GM23338 (cell line): ENCODE data around the gene OVAAL.

ENCODE experiments used
- CREB1 ChIP-seq: fragments of 250-450 bp; sonication (Bioruptor Pico); IDR thresholded peaks from 2 replicates; pipeline ENCODE4 v1.5.0; 2020; ENCODE audit warnings: low read depth, mild to moderate bottlenecking, moderate library complexity
- EZH2 ChIP-seq: fragments of 200-600 bp; sonication (generic); IDR thresholded peaks from one replicate; pipeline ENCODE4 v1.8.0; 2017; ENCODE audit warnings: antibody characterized with exemption, mild to moderate bottlenecking, low read depth; ENCODE audit not compliant: unreplicated experiment
- EZH2phosphoT487 ChIP-seq: fragments of 200-600 bp; sonication (generic); IDR thresholded peaks from one replicate; pipeline ENCODE4 v1.8.1; 2018; ENCODE audit warnings: antibody characterized with exemption; ENCODE audit not compliant: unreplicated experiment
- JUNB ChIP-seq: IDR thresholded peaks from one replicate; pipeline ENCODE4 v1.6.1; 2016; ENCODE audit warnings: antibody characterized with exemption; ENCODE audit not compliant: unreplicated experiment
- NANOG ChIP-seq: IDR thresholded peaks from 2 replicates; pipeline ENCODE4 v1.6.1; 2016; ENCODE audit warnings: antibody characterized with exemption, borderline replicate concordance
- POLR2AphosphoS5 ChIP-seq: IDR thresholded peaks from 2 replicates; pipeline ENCODE4 v1.6.1; 2016; ENCODE audit warnings: antibody characterized with exemption, low read depth
- STAT1 ChIP-seq: IDR thresholded peaks from one replicate; pipeline ENCODE4 v1.6.1; 2016; ENCODE audit warnings: antibody characterized with exemption; ENCODE audit not compliant: unreplicated experiment
- ZNF114 ChIP-seq: fragments of 250-450 bp; sonication (Bioruptor Pico); IDR thresholded peaks from 2 replicates; pipeline ENCODE4 v1.5.0; 2020; ENCODE audit warnings: mild to moderate bottlenecking, moderate library complexity
- ZNF331 ChIP-seq: fragments of 250-450 bp; sonication (Bioruptor Pico); IDR thresholded peaks from 2 replicates; pipeline ENCODE4 v1.5.0; 2020; ENCODE audit warnings: low read depth, mild to moderate bottlenecking, moderate library complexity
- TF ChIP-seq, protein P1 (sequence below), 2 experiments: fragments of 200-600 bp in 1 of 2; sonication (generic) in 1 of 2; conservative IDR thresholded peaks; 2 replicates each; pipeline versions ENCODE4 v1.5.1 to v1.6.1; 2016 to 2017; ENCODE audit warnings: antibody characterized with exemption in 2 of 2, low read depth in 2 of 2, mild to moderate bottlenecking in 2 of 2, moderate library complexity in 1 of 2
- TF ChIP-seq, protein P2 (sequence below): IDR thresholded peaks from one replicate; pipeline ENCODE4 v1.6.1; 2018; ENCODE audit warnings: antibody characterized with exemption; ENCODE audit not compliant: unreplicated experiment
- TF ChIP-seq, protein P3 (sequence below): fragments of 250-450 bp; sonication (Bioruptor Pico); IDR thresholded peaks from 2 replicates; pipeline ENCODE4 v1.5.0; 2020; ENCODE audit warnings: mild to moderate bottlenecking, moderate library complexity

DNA sequence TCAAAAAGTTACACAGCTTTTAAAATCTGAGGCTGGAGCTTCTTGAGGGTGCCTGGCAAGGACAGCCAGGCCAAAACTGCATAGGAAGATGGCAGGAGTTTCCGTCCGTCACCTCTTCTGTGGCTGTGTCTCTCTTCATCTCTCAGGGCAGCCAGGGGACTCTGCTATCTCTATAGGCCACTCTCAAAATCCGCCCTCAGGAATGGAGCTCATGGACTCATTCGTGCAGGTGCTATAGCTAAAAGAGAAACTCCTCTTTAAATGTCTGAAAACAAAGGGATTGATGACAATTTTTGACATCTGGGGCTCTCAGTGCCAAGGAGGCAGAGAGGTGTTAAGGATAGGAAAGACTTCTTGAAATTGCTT is 27.2 kb downstream of the OVAAL start:
- TF ChIP-seq POLR2AphosphoS5, result no peak
- TF ChIP-seq, protein P1, sequence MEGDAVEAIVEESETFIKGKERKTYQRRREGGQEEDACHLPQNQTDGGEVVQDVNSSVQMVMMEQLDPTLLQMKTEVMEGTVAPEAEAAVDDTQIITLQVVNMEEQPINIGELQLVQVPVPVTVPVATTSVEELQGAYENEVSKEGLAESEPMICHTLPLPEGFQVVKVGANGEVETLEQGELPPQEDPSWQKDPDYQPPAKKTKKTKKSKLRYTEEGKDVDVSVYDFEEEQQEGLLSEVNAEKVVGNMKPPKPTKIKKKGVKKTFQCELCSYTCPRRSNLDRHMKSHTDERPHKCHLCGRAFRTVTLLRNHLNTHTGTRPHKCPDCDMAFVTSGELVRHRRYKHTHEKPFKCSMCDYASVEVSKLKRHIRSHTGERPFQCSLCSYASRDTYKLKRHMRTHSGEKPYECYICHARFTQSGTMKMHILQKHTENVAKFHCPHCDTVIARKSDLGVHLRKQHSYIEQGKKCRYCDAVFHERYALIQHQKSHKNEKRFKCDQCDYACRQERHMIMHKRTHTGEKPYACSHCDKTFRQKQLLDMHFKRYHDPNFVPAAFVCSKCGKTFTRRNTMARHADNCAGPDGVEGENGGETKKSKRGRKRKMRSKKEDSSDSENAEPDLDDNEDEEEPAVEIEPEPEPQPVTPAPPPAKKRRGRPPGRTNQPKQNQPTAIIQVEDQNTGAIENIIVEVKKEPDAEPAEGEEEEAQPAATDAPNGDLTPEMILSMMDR (conservative IDR thresholded peaks at IDR 0.05; ENCODE audit: low read depth in 2 of 2), result no peak
- no peak for TF ChIP-seq EZH2
- TF ChIP-seq ZNF114 (CRISPR knock-in tag), result no peak
- TF ChIP-seq STAT1, result no peak
- no peak for TF ChIP-seq NANOG
- no peak for TF ChIP-seq ZNF331
- no peak for TF ChIP-seq CREB1 (CRISPR knock-in tag)
- TF ChIP-seq EZH2phosphoT487, result no peak
- no peak for TF ChIP-seq JUNB
- TF ChIP-seq, protein P2, sequence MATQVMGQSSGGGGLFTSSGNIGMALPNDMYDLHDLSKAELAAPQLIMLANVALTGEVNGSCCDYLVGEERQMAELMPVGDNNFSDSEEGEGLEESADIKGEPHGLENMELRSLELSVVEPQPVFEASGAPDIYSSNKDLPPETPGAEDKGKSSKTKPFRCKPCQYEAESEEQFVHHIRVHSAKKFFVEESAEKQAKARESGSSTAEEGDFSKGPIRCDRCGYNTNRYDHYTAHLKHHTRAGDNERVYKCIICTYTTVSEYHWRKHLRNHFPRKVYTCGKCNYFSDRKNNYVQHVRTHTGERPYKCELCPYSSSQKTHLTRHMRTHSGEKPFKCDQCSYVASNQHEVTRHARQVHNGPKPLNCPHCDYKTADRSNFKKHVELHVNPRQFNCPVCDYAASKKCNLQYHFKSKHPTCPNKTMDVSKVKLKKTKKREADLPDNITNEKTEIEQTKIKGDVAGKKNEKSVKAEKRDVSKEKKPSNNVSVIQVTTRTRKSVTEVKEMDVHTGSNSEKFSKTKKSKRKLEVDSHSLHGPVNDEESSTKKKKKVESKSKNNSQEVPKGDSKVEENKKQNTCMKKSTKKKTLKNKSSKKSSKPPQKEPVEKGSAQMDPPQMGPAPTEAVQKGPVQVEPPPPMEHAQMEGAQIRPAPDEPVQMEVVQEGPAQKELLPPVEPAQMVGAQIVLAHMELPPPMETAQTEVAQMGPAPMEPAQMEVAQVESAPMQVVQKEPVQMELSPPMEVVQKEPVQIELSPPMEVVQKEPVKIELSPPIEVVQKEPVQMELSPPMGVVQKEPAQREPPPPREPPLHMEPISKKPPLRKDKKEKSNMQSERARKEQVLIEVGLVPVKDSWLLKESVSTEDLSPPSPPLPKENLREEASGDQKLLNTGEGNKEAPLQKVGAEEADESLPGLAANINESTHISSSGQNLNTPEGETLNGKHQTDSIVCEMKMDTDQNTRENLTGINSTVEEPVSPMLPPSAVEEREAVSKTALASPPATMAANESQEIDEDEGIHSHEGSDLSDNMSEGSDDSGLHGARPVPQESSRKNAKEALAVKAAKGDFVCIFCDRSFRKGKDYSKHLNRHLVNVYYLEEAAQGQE, result no peak
- TF ChIP-seq, protein P3, sequence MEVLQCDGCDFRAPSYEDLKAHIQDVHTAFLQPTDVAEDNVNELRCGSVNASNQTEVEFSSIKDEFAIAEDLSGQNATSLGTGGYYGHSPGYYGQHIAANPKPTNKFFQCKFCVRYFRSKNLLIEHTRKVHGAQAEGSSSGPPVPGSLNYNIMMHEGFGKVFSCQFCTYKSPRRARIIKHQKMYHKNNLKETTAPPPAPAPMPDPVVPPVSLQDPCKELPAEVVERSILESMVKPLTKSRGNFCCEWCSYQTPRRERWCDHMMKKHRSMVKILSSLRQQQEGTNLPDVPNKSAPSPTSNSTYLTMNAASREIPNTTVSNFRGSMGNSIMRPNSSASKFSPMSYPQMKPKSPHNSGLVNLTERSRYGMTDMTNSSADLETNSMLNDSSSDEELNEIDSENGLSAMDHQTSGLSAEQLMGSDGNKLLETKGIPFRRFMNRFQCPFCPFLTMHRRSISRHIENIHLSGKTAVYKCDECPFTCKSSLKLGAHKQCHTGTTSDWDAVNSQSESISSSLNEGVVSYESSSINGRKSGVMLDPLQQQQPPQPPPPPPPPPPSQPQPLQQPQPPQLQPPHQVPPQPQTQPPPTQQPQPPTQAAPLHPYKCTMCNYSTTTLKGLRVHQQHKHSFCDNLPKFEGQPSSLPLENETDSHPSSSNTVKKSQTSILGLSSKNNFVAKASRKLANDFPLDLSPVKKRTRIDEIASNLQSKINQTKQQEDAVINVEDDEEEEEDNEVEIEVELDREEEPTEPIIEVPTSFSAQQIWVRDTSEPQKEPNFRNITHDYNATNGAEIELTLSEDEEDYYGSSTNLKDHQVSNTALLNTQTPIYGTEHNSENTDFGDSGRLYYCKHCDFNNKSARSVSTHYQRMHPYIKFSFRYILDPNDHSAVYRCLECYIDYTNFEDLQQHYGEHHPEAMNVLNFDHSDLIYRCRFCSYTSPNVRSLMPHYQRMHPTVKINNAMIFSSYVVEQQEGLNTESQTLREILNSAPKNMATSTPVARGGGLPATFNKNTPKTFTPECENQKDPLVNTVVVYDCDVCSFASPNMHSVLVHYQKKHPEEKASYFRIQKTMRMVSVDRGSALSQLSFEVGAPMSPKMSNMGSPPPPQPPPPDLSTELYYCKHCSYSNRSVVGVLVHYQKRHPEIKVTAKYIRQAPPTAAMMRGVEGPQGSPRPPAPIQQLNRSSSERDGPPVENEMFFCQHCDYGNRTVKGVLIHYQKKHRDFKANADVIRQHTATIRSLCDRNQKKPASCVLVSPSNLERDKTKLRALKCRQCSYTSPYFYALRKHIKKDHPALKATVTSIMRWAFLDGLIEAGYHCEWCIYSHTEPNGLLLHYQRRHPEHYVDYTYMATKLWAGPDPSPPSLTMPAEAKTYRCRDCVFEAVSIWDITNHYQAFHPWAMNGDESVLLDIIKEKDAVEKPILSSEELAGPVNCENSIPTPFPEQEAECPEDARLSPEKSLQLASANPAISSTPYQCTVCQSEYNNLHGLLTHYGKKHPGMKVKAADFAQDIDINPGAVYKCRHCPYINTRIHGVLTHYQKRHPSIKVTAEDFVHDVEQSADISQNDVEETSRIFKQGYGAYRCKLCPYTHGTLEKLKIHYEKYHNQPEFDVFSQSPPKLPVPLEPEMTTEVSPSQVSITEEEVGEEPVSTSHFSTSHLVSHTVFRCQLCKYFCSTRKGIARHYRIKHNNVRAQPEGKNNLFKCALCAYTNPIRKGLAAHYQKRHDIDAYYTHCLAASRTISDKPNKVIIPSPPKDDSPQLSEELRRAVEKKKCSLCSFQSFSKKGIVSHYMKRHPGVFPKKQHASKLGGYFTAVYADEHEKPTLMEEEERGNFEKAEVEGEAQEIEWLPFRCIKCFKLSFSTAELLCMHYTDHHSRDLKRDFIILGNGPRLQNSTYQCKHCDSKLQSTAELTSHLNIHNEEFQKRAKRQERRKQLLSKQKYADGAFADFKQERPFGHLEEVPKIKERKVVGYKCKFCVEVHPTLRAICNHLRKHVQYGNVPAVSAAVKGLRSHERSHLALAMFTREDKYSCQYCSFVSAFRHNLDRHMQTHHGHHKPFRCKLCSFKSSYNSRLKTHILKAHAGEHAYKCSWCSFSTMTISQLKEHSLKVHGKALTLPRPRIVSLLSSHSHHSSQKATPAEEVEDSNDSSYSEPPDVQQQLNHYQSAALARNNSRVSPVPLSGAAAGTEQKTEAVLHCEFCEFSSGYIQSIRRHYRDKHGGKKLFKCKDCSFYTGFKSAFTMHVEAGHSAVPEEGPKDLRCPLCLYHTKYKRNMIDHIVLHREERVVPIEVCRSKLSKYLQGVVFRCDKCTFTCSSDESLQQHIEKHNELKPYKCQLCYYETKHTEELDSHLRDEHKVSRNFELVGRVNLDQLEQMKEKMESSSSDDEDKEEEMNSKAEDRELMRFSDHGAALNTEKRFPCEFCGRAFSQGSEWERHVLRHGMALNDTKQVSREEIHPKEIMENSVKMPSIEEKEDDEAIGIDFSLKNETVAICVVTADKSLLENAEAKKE (CRISPR knock-in tag), result no peak
